Fibroblast of villous mesenchyme (primary cell): ENCODE measurements around the gene PCDHGA11. TPM values are rescaled to one million over a fixed set of nuclear protein-coding genes. Genes with fewer than 3 reads are reported as not detected.
"Not testable (repeated sequence)": the region's sequence is repeated elsewhere in the genome, so short reads cannot be mapped to it uniquely, and the experiment has no call there.

Experiments
- DNase-seq: peaks from one replicate; pipeline ENCODE4 v3.0.0-alpha.2; 2010; ENCODE audit warnings: low read depth
- H3K4me3 ChIP-seq: 2 replicates; pipeline ENCODE4 v1.5.1; 2011; ENCODE audit warnings: low read depth, mild to moderate bottlenecking, low read length
- CTCF ChIP-seq: IDR thresholded peaks from 2 replicates; pipeline ENCODE4 v1.5.1; 2012; ENCODE audit warnings: low read depth, mild to moderate bottlenecking, low read length; ENCODE audit not compliant: insufficient read depth
- total RNA-seq: library from RNA; depleted of rRNA; stranded (reverse); fragments of >200 nt; gene quantifications from 2 replicates; pipeline ENCODE4 v1.2.3, GENCODE V29; 2012

Gene PCDHGA11
- total RNA-seq, 1 donor = 15.5 TPM

DNA sequence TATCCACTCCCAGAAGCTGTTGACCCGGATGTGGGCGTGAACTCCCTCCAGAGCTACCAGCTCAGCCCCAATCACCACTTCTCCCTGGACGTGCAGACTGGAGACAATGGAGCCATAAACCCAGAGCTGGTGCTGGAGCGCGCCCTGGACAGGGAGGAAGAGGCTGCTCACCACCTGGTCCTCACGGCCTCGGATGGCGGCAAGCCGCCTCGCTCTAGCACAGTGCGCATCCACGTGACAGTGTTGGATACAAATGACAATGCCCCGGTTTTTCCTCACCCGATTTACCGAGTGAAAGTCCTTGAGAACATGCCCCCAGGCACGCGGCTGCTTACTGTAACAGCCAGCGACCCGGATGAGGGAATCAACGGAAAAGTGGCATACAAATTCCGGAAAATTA lies 27.6 kb upstream of the PCDHGA11 start:
- no peak for DNase-seq
- no peak overlapping the region for H3K4me3 ChIP-seq
- TF ChIP-seq CTCF = no peak

GRCh38 chr5:141394401-141395187 lies 26.3 kb upstream of the PCDHGA11 start:
- not testable (repeated sequence) for DNase-seq, H3K4me3 ChIP-seq

DNA sequence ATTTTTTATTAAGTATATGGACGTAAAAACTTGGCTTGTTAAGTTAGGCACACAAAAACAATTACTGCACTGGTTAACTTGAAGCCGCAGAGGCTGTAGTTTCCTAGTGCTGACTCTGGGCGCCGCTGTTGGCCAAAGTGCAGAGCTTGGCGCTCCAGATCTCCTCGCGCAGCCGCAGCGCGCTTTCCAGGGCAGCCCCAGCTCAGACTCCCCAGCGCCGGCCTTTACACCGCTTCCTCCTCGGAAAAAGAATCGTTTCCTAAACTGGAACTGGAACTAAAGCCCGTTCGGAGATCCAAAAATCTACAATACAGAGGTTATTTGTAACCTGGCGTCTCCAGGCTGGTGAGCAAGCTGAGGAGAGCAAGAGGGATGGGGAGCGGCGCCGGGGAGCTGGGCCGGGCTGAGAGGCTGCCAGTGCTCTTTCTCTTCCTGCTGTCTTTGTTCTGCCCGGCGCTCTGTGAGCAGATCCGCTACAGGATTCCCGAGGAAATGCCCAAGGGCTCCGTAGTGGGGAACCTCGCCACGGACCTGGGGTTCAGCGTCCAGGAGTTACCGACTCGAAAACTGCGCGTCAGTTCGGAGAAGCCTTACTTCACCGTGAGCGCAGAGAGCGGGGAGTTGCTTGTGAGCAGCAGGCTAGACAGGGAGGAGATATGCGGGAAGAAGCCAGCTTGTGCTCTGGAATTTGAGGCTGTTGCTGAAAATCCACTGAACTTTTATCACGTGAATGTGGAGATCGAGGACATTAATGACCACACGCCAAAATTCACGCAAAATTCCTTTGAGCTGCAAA lies 22.9 kb upstream of the PCDHGA11 start, which contains the start of gene PCDHGB5:
PCDHGB5 (plus strand) TSS at position 192 of the 796 bp plus-strand sequence; CDS start at position 373, 181 bp downstream.
- peak within 1 kb of the TSS; percentile 54 for H3K4me3 ChIP-seq
- peak; percentile 68 for TF ChIP-seq CTCF
- DNase-seq = peak; percentile 57

- DNase-seq = no peak
- peak overlapping the region; percentile 3 for H3K4me3 ChIP-seq
- no peak for TF ChIP-seq CTCF
Observed at GRCh38 chr5:141398608-141399007, 22.2 kb upstream of the PCDHGA11 start.

DNA sequence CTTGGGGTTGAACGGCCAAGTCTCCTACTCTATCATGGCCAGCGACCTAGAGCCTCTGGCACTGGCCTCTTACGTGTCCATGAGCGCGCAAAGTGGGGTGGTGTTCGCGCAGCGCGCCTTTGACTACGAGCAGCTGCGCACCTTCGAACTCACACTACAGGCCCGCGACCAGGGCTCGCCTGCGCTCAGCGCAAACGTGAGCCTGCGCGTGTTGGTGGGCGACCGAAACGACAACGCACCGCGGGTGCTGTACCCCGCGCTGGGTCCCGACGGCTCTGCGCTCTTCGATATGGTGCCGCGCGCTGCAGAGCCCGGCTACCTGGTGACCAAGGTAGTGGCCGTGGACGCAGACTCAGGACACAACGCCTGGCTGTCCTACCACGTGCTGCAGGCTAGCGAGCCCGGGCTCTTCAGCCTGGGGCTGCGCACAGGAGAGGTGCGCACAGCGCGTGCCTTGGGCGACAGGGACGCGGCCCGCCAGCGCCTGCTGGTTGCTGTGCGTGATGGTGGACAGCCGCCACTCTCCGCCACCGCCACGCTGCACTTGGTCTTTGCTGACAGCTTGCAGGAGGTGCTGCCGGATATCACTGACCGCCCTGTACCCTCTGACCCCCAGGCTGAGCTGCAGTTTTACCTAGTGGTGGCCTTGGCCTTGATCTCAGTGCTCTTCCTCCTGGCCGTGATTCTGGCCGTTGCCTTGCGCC lies 21.1 kb upstream of the PCDHGA11 start:
- H3K4me3 ChIP-seq = no peak overlapping the region
- TF ChIP-seq CTCF = no peak
- no peak for DNase-seq

DNA sequence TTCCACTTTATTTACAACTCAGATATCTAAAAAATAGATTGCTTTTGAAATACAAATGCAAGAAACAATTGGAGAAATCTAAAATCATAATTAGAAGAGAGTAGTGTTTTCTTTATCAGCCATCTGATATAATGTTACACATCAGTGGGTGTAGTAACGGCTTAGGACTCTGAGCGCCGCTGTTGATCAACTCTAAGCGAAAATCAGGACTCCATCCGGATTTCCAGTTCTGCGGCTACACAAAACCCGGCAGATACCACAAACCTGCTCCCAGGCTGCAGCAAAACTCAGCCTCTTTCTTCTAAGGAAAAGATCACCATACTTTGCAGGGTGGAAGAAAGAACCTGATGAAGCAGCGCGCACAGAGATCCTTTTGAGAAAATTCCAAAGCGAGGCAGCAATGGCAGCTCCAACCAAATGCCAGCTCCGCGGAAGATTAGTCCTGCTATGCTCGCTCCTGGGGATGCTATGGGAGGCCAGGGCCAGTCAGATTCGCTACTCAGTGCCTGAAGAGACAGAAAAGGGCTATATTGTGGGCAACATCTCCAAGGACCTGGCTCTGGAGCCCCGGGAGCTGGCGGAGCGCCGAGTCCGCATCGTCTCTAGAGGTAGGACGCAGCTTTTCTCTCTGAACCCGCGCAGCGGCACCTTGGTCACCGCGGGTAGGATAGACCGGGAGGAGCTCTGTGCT lies 18.2 kb upstream of the PCDHGA11 start, which contains the start of gene PCDHGA9:
PCDHGA9 (plus strand) TSS at position 226 of the 691 bp plus-strand sequence; CDS start at position 401, 175 bp downstream.
- TF ChIP-seq CTCF = peak; percentile 42
- peak; percentile 37 for DNase-seq
- peak within 1 kb of the TSS; percentile 43 for H3K4me3 ChIP-seq
